Caki2 (cell line): ENCODE data around the gene ZNHIT6. TPM values are rescaled to one million over a fixed set of nuclear protein-coding genes. Genes with fewer than 3 reads are reported as not detected.

Experiments
- DNase-seq: peaks from one replicate; pipeline ENCODE4 v3.0.0-alpha.2; 2015; ENCODE audit warnings: low read depth
- in situ Hi-C: cut with HindIII; loops from 2 replicates; pipeline ENCODE4 v1.10.0; 2016; ENCODE audit warnings: low sequenced_read_pairs, low pct_unique_long_range_greater_than_20kb, mixed read lengths
- total RNA-seq: library from RNA; depleted of rRNA; stranded (reverse); fragments of >200 nt; shearing (Covaris generic); gene quantifications from 2 replicates; pipeline ENCODE4 v1.2.3, GENCODE V29; 2014; ENCODE audit warnings: low replicate concordance; rRNA removed

Gene ZNHIT6
- total RNA-seq, 1 experiment from 2014 or later = 10.3 TPM

GRCh38 chr1:85606414-85606800 lies 101.8 kb downstream of the ZNHIT6 start:
- no peak for DNase-seq
- in situ Hi-C loops = no loop called here

GRCh38 chr1:85605484-85606413 lies 102.5 kb downstream of the ZNHIT6 start:
- in situ Hi-C loops = no loop called here
- peak; percentile 21 for DNase-seq

- DNase-seq = no peak
- in situ Hi-C loops = no loop called here
Measured at GRCh38 chr1:85604298-85604997, 103.8 kb downstream of the ZNHIT6 start.

- no peak for DNase-seq
- in situ Hi-C loops = no loop called here
Measured at GRCh38 chr1:85603086-85603880, 105.0 kb downstream of the ZNHIT6 start.

- in situ Hi-C loops = no loop called here
- DNase-seq = no peak
Measured at GRCh38 chr1:85602571-85602970, 105.7 kb downstream of the ZNHIT6 start.

- no peak for DNase-seq
- in situ Hi-C loops = no loop called here
Measured at GRCh38 chr1:85601901-85602300, 106.3 kb downstream of the ZNHIT6 start.

- DNase-seq = no peak
- in situ Hi-C loops = loop anchor here (25.0 kb wide), 1 partner anchor 88 kb away; no protein-coding TSS in a partner anchor
Measured at GRCh38 chr1:85599681-85600080, 108.6 kb downstream of the ZNHIT6 start.

Other genes with a start within 250 kb of the ZNHIT6 start
- gene DDAH1, start 243.3 kb downstream of the ZNHIT6 start, total RNA-seq = 11.8 and 16.9 TPM in 2 replicates
- 46.0 and 51.7 TPM in 2 replicates for gene CCN1, start 127.7 kb downstream of the ZNHIT6 start, total RNA-seq